Neural progenitor cell (in vitro differentiated cells): ENCODE results near the gene NUDT16. TPM values are rescaled to one million over a fixed set of nuclear protein-coding genes. Genes with fewer than 3 reads are reported as not detected.

Source experiments
- DNase-seq: peaks from one replicate; pipeline ENCODE4 v3.0.0-alpha.2; 2016; ENCODE audit warnings: low spot score
- H2AFZ ChIP-seq: fragments of 200-600 bp; sonication (generic); replicated peaks from 2 replicates; pipeline ENCODE4 v1.6.1; 2016; ENCODE audit warnings: antibody characterized with exemption
- H3F3A ChIP-seq: fragments of 200-600 bp; sonication (generic); 2 replicates; pipeline ENCODE4 v1.6.1; 2016; ENCODE audit warnings: antibody characterized with exemption, low read depth
- H3K27ac ChIP-seq: fragments of 200-600 bp; sonication (generic); 2 replicates; pipeline ENCODE4 v1.5.1; 2016; ENCODE audit warnings: mild to moderate bottlenecking
- H3K27me3 ChIP-seq: fragments of 200-600 bp; sonication (generic); 2 replicates; pipeline ENCODE4 v1.6.1; 2016; ENCODE audit warnings: mild to moderate bottlenecking, moderate library complexity
- H3K36me3 ChIP-seq: fragments of 200-600 bp; sonication (generic); 2 replicates; pipeline ENCODE4 v1.5.1; 2016
- H3K4me1 ChIP-seq: fragments of 200-600 bp; sonication (generic); 2 replicates; pipeline ENCODE4 v1.6.1; 2016; ENCODE audit warnings: mixed run types
- H3K4me2 ChIP-seq: fragments of 200-600 bp; sonication (generic); 2 replicates; pipeline ENCODE4 v1.6.1; 2016
- H3K4me3 ChIP-seq: fragments of 200-600 bp; sonication (generic); 2 replicates; pipeline ENCODE4 v1.5.1; 2016
- H3K79me2 ChIP-seq: fragments of 200-600 bp; sonication (generic); 2 replicates; pipeline ENCODE4 v1.6.1; 2016; ENCODE audit warnings: low read depth
- H3K9ac ChIP-seq: fragments of 200-600 bp; sonication (generic); 2 replicates; pipeline ENCODE4 v1.6.1; 2016
- H3K9me3 ChIP-seq: fragments of 200-600 bp; sonication (generic); 2 replicates; pipeline ENCODE4 v1.5.1; 2016; ENCODE audit warnings: low read depth
- H4K20me1 ChIP-seq: fragments of 200-600 bp; sonication (generic); 2 replicates; pipeline ENCODE4 v1.6.1; 2016; ENCODE audit warnings: low read depth
- H3K27ac Mint-ChIP-seq: 3 replicates; pipeline ENCODE4 v1.8.0; 2021; ENCODE audit warnings: mixed read lengths
- H3K27me3 Mint-ChIP-seq: 2 replicates; pipeline ENCODE4 v1.8.0; 2022; ENCODE audit warnings: low read depth, mild to moderate bottlenecking, inconsistent platforms, moderate library complexity, mixed read lengths; ENCODE audit not compliant: insufficient read depth
- H3K36me3 Mint-ChIP-seq: 3 replicates; pipeline ENCODE4 v1.8.0; 2021; ENCODE audit warnings: mixed read lengths
- H3K4me1 Mint-ChIP-seq: 3 replicates; pipeline ENCODE4 v1.8.0; 2021; ENCODE audit warnings: mixed read lengths
- H3K4me3 Mint-ChIP-seq: 3 replicates; pipeline ENCODE4 v1.8.0; 2021; ENCODE audit warnings: mild to moderate bottlenecking, moderate library complexity, mixed read lengths
- H3K9me3 Mint-ChIP-seq: 3 replicates; pipeline ENCODE4 v1.8.0; 2020; ENCODE audit warnings: mixed read lengths
- EZH2 ChIP-seq: fragments of 200-600 bp; sonication (generic); IDR thresholded peaks from 2 replicates; pipeline ENCODE4 v1.6.1; 2017; ENCODE audit warnings: antibody characterized with exemption, mild to moderate bottlenecking, moderate library complexity
- EZH2phosphoT487 ChIP-seq: fragments of 200-600 bp; sonication (generic); IDR thresholded peaks from 2 replicates; pipeline ENCODE4 v1.6.1; 2017; ENCODE audit warnings: antibody characterized with exemption
- total RNA-seq: library from RNA; depleted of rRNA; stranded (reverse); fragments of >200 nt; gene quantifications from 2 replicates; pipeline ENCODE4 v1.2.3, GENCODE V29; 2015; ENCODE audit warnings: low replicate concordance
- TF ChIP-seq, protein P1 (sequence below): fragments of 200-600 bp; sonication (generic); IDR thresholded peaks from 2 replicates; pipeline ENCODE4 v1.5.1; 2017; ENCODE audit warnings: antibody characterized with exemption, mild to moderate bottlenecking

Gene NUDT16
- total RNA-seq, 1 donor from 2014 or later, result 19.1 TPM

DNA sequence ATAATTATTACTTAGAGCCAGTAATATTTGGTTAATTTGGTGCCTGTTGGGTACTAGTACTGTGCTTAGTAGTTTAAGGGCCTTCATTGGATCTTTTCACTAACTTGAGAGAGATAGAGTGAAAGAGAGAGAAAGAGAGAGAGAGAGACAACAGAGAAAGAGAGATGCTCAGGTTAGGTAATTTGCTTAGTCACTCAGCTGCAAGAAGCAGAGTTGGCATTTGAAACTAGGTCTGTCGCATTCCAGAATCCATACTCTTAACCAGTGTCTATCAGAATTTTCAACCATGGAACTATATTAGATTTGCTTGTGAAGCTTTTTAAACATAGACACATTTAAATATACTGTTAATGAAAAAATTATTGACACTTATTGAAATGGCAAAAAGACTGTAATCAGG lies 31.1 kb upstream of the NUDT16 start:
- Mint-ChIP-seq H3K4me1 (peaks cover 23% of the 10 kb centered on the region), H3K9me3 (no peaks in the 10 kb centered on the region), H3K27ac (no peak overlapping the region), H3K36me3 (peaks cover 1% of the 10 kb centered on the region), H3K27me3 (no peaks in the 10 kb centered on the region), H3K4me3 (no peak overlapping the region)
- H3K4me3 ChIP-seq, result no peak overlapping the region
- no peak overlapping the region for H3K4me2 ChIP-seq
- no peaks in the 10 kb centered on the region for H3K36me3 ChIP-seq
- peaks cover 8% of the 10 kb centered on the region for H3K4me1 ChIP-seq
- H2AFZ ChIP-seq, result no peak overlapping the region
- no peaks in the 10 kb centered on the region for H3K79me2 ChIP-seq
- no peaks in the 10 kb centered on the region for H3F3A ChIP-seq
- H3K27ac ChIP-seq, result no peak overlapping the region
- no peak overlapping the region for H3K9ac ChIP-seq
- TF ChIP-seq EZH2, result no peak
- TF ChIP-seq, protein P1, sequence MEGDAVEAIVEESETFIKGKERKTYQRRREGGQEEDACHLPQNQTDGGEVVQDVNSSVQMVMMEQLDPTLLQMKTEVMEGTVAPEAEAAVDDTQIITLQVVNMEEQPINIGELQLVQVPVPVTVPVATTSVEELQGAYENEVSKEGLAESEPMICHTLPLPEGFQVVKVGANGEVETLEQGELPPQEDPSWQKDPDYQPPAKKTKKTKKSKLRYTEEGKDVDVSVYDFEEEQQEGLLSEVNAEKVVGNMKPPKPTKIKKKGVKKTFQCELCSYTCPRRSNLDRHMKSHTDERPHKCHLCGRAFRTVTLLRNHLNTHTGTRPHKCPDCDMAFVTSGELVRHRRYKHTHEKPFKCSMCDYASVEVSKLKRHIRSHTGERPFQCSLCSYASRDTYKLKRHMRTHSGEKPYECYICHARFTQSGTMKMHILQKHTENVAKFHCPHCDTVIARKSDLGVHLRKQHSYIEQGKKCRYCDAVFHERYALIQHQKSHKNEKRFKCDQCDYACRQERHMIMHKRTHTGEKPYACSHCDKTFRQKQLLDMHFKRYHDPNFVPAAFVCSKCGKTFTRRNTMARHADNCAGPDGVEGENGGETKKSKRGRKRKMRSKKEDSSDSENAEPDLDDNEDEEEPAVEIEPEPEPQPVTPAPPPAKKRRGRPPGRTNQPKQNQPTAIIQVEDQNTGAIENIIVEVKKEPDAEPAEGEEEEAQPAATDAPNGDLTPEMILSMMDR, result no peak
- no peak for TF ChIP-seq EZH2phosphoT487
- no peaks in the 10 kb centered on the region for H4K20me1 ChIP-seq
- H3K27me3 ChIP-seq, result no peaks in the 10 kb centered on the region
- no peaks in the 10 kb centered on the region for H3K9me3 ChIP-seq
- no peak for DNase-seq

DNA sequence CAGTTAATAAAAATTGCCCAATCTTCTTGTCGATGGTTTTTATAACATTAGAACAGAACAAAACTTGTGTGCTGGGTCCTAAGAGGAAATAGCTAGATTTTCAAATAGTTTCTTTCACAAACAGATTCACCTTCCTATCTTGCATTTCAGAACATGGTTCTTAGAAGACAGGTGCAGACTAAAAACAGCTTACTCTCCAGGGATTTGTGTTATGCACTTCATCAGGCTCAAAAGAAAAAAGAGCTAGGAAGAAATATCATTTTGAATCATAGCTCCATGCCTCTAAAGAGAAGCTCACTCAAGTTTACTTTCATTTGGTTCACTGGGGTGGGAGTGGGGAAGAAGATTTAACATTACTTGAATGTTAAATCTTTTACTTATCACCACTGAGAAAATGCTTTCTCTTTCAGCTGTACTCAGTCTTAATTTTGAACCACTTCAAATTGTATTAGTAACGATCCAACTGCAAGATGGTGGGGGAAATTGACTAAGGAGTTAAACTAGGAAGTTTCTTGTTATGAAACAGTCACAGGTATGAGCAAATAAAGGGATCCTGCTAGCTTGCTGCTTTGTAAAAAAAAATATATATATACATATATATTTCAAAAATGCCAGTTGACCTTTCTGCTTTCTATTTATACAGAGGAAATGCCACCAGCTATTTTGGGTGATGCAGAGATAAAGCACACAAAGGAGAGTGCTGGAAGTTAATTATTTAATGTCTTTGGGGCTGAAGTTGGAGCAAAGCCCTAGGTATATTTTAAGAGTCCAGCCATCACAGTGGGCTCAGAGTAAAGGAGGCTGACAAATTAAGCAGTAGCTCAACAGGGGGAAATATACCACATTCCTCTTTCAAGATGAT lies 28.3 kb upstream of the NUDT16 start:
- H3K27me3 ChIP-seq, result no peaks in the 10 kb centered on the region
- Mint-ChIP-seq H3K27ac (no peak overlapping the region), H3K9me3 (no peaks in the 10 kb centered on the region), H3K4me1 (peaks cover 23% of the 10 kb centered on the region), H3K36me3 (peaks cover 1% of the 10 kb centered on the region), H3K4me3 (no peak overlapping the region), H3K27me3 (peaks cover 4% of the 10 kb centered on the region)
- no peak for DNase-seq
- TF ChIP-seq EZH2phosphoT487 (no peak), EZH2 (no peak)
- TF ChIP-seq, protein P1, result no peak
- H3F3A ChIP-seq, result no peaks in the 10 kb centered on the region
- H3K9me3 ChIP-seq, result no peaks in the 10 kb centered on the region
- H3K27ac ChIP-seq, result no peak overlapping the region
- H4K20me1 ChIP-seq, result no peaks in the 10 kb centered on the region
- H3K79me2 ChIP-seq, result no peaks in the 10 kb centered on the region
- no peak overlapping the region for H3K4me3 ChIP-seq
- peaks cover 8% of the 10 kb centered on the region for H3K4me1 ChIP-seq
- no peak overlapping the region for H3K4me2 ChIP-seq
- H3K9ac ChIP-seq, result no peak overlapping the region
- no peak overlapping the region for H2AFZ ChIP-seq
- no peaks in the 10 kb centered on the region for H3K36me3 ChIP-seq

DNA sequence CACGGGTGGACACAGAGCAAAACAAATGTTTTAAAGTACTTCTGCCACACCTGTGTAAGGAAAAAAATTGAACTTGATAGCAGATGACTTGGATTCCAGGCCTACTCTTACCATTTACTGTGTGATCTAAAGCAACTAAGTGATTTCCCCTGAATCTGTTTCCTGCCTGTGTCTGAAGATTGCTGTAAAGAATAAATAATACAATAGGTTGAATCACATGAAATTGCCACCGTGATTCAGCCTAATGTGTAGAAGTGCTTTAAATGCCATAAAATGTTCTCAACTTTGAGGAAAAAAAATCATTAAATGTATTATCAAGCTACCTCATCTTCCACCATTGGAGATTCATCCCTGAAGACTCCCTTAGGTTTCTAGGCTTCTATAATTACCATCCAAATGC lies 27.6 kb upstream of the NUDT16 start:
- Histone ChIP-seq H3K36me3 (no peaks in the 10 kb centered on the region), H3K9me3 (no peaks in the 10 kb centered on the region), H4K20me1 (no peaks in the 10 kb centered on the region), H3K4me2 (no peak overlapping the region), H3K9ac (no peak overlapping the region), H3K4me1 (peaks cover 8% of the 10 kb centered on the region), H3K79me2 (no peaks in the 10 kb centered on the region), H3K27ac (no peak overlapping the region), H2AFZ (no peak overlapping the region), H3F3A (no peaks in the 10 kb centered on the region), H3K4me3 (no peak overlapping the region), H3K27me3 (no peaks in the 10 kb centered on the region)
- TF ChIP-seq, protein P1, result no peak
- TF ChIP-seq EZH2 (no peak), EZH2phosphoT487 (no peak)
- peaks cover 1% of the 10 kb centered on the region for H3K36me3 Mint-ChIP-seq
- no peak for DNase-seq
- H3K4me1 Mint-ChIP-seq, result peaks cover 23% of the 10 kb centered on the region
- peaks cover 4% of the 10 kb centered on the region for H3K27me3 Mint-ChIP-seq
- no peaks in the 10 kb centered on the region for H3K9me3 Mint-ChIP-seq
- H3K27ac Mint-ChIP-seq, result no peak overlapping the region
- H3K4me3 Mint-ChIP-seq, result no peak overlapping the region
